ENCODE results near the gene SYT2.
"Not testable (repeated sequence)": the region's sequence is repeated elsewhere in the genome, so short reads cannot be mapped to it uniquely, and the experiment has no call there.

The SYT2 gene

GRCh38 chr1:202571719-202572339, 138.4 kb downstream of the SYT2 start:
- DNase-seq (ENCODE audit: low read depth): no peak

GRCh38 chr1:202569393-202570322, 140.6 kb downstream of the SYT2 start:
- no peak for DNase-seq (ENCODE audit: low read depth)

GRCh38 chr1:202568826-202569225, 141.4 kb downstream of the SYT2 start:
- DNase-seq (ENCODE audit: low read depth): no peak

- DNase-seq (ENCODE audit: low read depth): no peak
Measured at GRCh38 chr1:202568410-202568809, 141.8 kb downstream of the SYT2 start.

GRCh38 chr1:202567738-202568137, 142.5 kb downstream of the SYT2 start:
- DNase-seq (ENCODE audit: low read depth): no peak

GRCh38 chr1:202565890-202566602, 144.2 kb downstream of the SYT2 start:
- DNase-seq (ENCODE audit: low read depth): no peak

- no peak for DNase-seq (ENCODE audit: low read depth)
Measured at GRCh38 chr1:202564958-202565495, 145.2 kb downstream of the SYT2 start.

GRCh38 chr1:202563818-202564217, 146.4 kb downstream of the SYT2 start:
- no peak for DNase-seq (ENCODE audit: low read depth)

- no peak for DNase-seq (ENCODE audit: low read depth)
Measured at GRCh38 chr1:202562444-202563060, 147.7 kb downstream of the SYT2 start.

- no peak for DNase-seq (ENCODE audit: low read depth)
Measured at GRCh38 chr1:202561726-202562443, 148.4 kb downstream of the SYT2 start.

- no peak for DNase-seq (ENCODE audit: low read depth)
Measured at GRCh38 chr1:202561240-202561639, 149.0 kb downstream of the SYT2 start.

- DNase-seq (ENCODE audit: low read depth): not testable (repeated sequence)
Measured at GRCh38 chr1:202557662-202558061, 152.6 kb downstream of the SYT2 start.

GRCh38 chr1:202556037-202556436, 154.2 kb downstream of the SYT2 start:
- not testable (repeated sequence) for DNase-seq (ENCODE audit: low read depth)

- not testable (repeated sequence) for DNase-seq (ENCODE audit: low read depth)
Measured at GRCh38 chr1:202554619-202555018, 155.6 kb downstream of the SYT2 start.

- no peak for DNase-seq (ENCODE audit: low read depth)
Measured at GRCh38 chr1:202553560-202554038, 156.7 kb downstream of the SYT2 start.

- DNase-seq (ENCODE audit: low read depth): not testable (repeated sequence)
Measured at GRCh38 chr1:202553078-202553477, 157.2 kb downstream of the SYT2 start.

- not testable (repeated sequence) for DNase-seq (ENCODE audit: low read depth)
Measured at GRCh38 chr1:202552615-202553014, 157.6 kb downstream of the SYT2 start.

GRCh38 chr1:202551683-202552082, 158.6 kb downstream of the SYT2 start:
- no peak for DNase-seq (ENCODE audit: low read depth)

- not testable (repeated sequence) for DNase-seq (ENCODE audit: low read depth)
Measured at GRCh38 chr1:202550088-202550487, 160.2 kb downstream of the SYT2 start.

GRCh38 chr1:202547215-202547614, 163.0 kb downstream of the SYT2 start:
- DNase-seq (ENCODE audit: low read depth): no peak

- DNase-seq (ENCODE audit: low read depth): not testable (repeated sequence)
Measured at GRCh38 chr1:202546796-202547195, 163.5 kb downstream of the SYT2 start.

Measured in HS-5 (cell line).